Vagina (tissue), 2 donors: ENCODE results near the gene EGFR. TPM values are rescaled to one million over a fixed set of nuclear protein-coding genes. Genes with fewer than 3 reads are reported as not detected.

ENCODE experiments used
- DNase-seq, 2 donors: peaks; one replicate each; pipeline ENCODE4 v3.0.0-alpha.2; 2017; ENCODE audit errors: extremely low spot score in 2 of 2
- H3K27ac ChIP-seq: fragments of 200-600 bp; sonication (generic); one replicate; pipeline ENCODE4 v1.5.1; 2019
- H3K27me3 ChIP-seq: fragments of 200-600 bp; sonication (generic); one replicate; pipeline ENCODE4 v1.5.1; 2019
- H3K36me3 ChIP-seq, 2 donors: fragments of 200-600 bp; sonication (generic); one replicate each; pipeline ENCODE4 v1.5.1; 2017 to 2019
- H3K4me1 ChIP-seq: fragments of 200-600 bp; sonication (generic); one replicate; pipeline ENCODE4 v1.5.1; 2019
- H3K4me3 ChIP-seq, 2 donors: fragments of 200-600 bp; sonication (generic); 1 replicate in 1 of 2; 2 replicates in 1 of 2; pipeline ENCODE4 v1.5.1; 2016 to 2019
- H3K9me3 ChIP-seq: fragments of 200-600 bp; sonication (generic); one replicate; pipeline ENCODE4 v1.5.1; 2019
- CTCF ChIP-seq, 3 experiments: fragments of 450-650 bp in 2 of 3; fragments of 200-600 bp in 1 of 3; sonication (generic) in 1 of 3; IDR thresholded peaks; one replicate each; pipeline ENCODE4 v1.5.1; 2017 to 2019; ENCODE audit warnings: antibody characterized with exemption in 3 of 3, mild to moderate bottlenecking in 2 of 3, moderate library complexity in 2 of 3
- POLR2A ChIP-seq, 2 donors: fragments of 450-650 bp; IDR thresholded peaks; one replicate each; pipeline ENCODE4 v1.6.1; 2017; ENCODE audit warnings: antibody characterized with exemption in 2 of 2, mild to moderate bottlenecking in 2 of 2, moderate library complexity in 2 of 2
- POLR2AphosphoS5 ChIP-seq, 2 donors: sonication (generic); formaldehyde crosslinking; IDR thresholded peaks; one replicate each; pipeline ENCODE4 v1.9.0; 2017; ENCODE audit warnings: antibody characterized with exemption in 2 of 2, mild to moderate bottlenecking in 2 of 2, low read depth in 1 of 2; ENCODE audit not compliant: insufficient read depth in 1 of 2
- intact Hi-C: fragments of 100-400 bp; cut with DNase I; formaldehyde crosslinking; loops from one replicate; pipeline ENCODE4 v1.15.1; 2023
- total RNA-seq: library from RNA; depleted of rRNA; stranded (reverse); fragments of >200 nt; gene quantifications from one replicate; pipeline ENCODE4 v1.2.3, GENCODE V29; 2016

The EGFR gene
- total RNA-seq, 1 donor from 2014 or later: 130 TPM

- Histone ChIP-seq H3K4me1 (peaks cover 64% of the 10 kb centered on the region), H3K27ac (no peak overlapping the region), H3K27me3 (no peaks in the 10 kb centered on the region), H3K36me3 (peaks cover 0 to 3% of the 10 kb centered on the region in 2 donors), H3K9me3 (no peaks in the 10 kb centered on the region), H3K4me3 (no peak overlapping the region)
- DNase-seq: peak in 1 of 2 donors; percentile 61
- intact Hi-C loops: no loop called here
- no peak for TF ChIP-seq POLR2A (IDR thresholded peaks at IDR 0.05)
- TF ChIP-seq CTCF (IDR thresholded peaks at IDR 0.05): no peak
- TF ChIP-seq POLR2AphosphoS5 (IDR thresholded peaks at IDR 0.05; ENCODE audit: insufficient read depth in 1 of 2, low read depth in 1 of 2): no peak
Measured at GRCh38 chr7:55070271-55070743, 51.5 kb downstream of the EGFR start.

GRCh38 chr7:55070854-55071253, 52.0 kb downstream of the EGFR start:
- peak in 1 of 2 donors; percentile 37 for DNase-seq
- Histone ChIP-seq H3K4me1 (peaks cover 61% of the 10 kb centered on the region), H3K9me3 (no peaks in the 10 kb centered on the region), H3K4me3 (no peak overlapping the region), H3K27me3 (no peaks in the 10 kb centered on the region), H3K27ac (no peak overlapping the region), H3K36me3 (peaks cover 0 to 3% of the 10 kb centered on the region in 2 donors)
- TF ChIP-seq POLR2A (IDR thresholded peaks at IDR 0.05) (no peak), CTCF (IDR thresholded peaks at IDR 0.05) (no peak), POLR2AphosphoS5 (IDR thresholded peaks at IDR 0.05; ENCODE audit: insufficient read depth in 1 of 2, low read depth in 1 of 2) (no peak)
- intact Hi-C loops: no loop called here

- peak in 1 of 2 donors; percentile 25 for DNase-seq
- Histone ChIP-seq H3K4me1 (peaks cover 53% of the 10 kb centered on the region), H3K4me3 (no peak overlapping the region), H3K9me3 (no peaks in the 10 kb centered on the region), H3K36me3 (peaks cover 0 to 3% of the 10 kb centered on the region in 2 donors), H3K27ac (peak overlapping the region; percentile 17), H3K27me3 (no peaks in the 10 kb centered on the region)
- intact Hi-C loops: no loop called here
- TF ChIP-seq POLR2AphosphoS5 (IDR thresholded peaks at IDR 0.05; ENCODE audit: insufficient read depth in 1 of 2, low read depth in 1 of 2): no peak
- no peak for TF ChIP-seq CTCF (IDR thresholded peaks at IDR 0.05)
- no peak for TF ChIP-seq POLR2A (IDR thresholded peaks at IDR 0.05)
Measured at GRCh38 chr7:55071411-55072175, 52.8 kb downstream of the EGFR start.

- H3K4me1 ChIP-seq: peaks cover 47% of the 10 kb centered on the region
- intact Hi-C loops: no loop called here
Measured at GRCh38 chr7:55072251-55072650, 53.4 kb downstream of the EGFR start.

GRCh38 chr7:55073051-55073511, 54.3 kb downstream of the EGFR start:
- H3K27ac ChIP-seq: peak overlapping the region; percentile 51
- DNase-seq: peak in 1 of 2 donors; percentile 3
- H3K9me3 ChIP-seq: no peaks in the 10 kb centered on the region
- H3K36me3 ChIP-seq: no peaks in the 10 kb centered on the region
- peaks cover 45% of the 10 kb centered on the region for H3K4me1 ChIP-seq
- no peak overlapping the region for H3K4me3 ChIP-seq
- no peaks in the 10 kb centered on the region for H3K27me3 ChIP-seq
- no peak for TF ChIP-seq POLR2A (IDR thresholded peaks at IDR 0.05)
- TF ChIP-seq CTCF (IDR thresholded peaks at IDR 0.05): no peak
- TF ChIP-seq POLR2AphosphoS5 (IDR thresholded peaks at IDR 0.05; ENCODE audit: insufficient read depth in 1 of 2, low read depth in 1 of 2): no peak
- intact Hi-C loops: no loop called here

More at GRCh38 chr7:55072251-55072650, 53.4 kb downstream of the EGFR start:
- no peaks in the 10 kb centered on the region for H3K9me3 ChIP-seq
- no peaks in the 10 kb centered on the region for H3K27me3 ChIP-seq
- H3K27ac ChIP-seq: peak overlapping the region; percentile 8
- no peak overlapping the region for H3K4me3 ChIP-seq
- H3K36me3 ChIP-seq: peaks cover 0 to 3% of the 10 kb centered on the region in 2 donors
- peak in 1 of 2 donors; percentile 72 for DNase-seq
- TF ChIP-seq POLR2A (IDR thresholded peaks at IDR 0.05): no peak
